PC-3 (cell line): Measurements from ENCODE around the gene C1orf198.

Source experiments
- CTCF ChIP-seq: fragments of 300-600 bp; sonication (generic); conservative IDR thresholded peaks from 2 replicates; pipeline ENCODE4 v1.5.1; 2017; ENCODE audit warnings: antibody characterized with exemption, low read depth, mild to moderate bottlenecking, low read length
- EZH2 ChIP-seq: fragments of 300-600 bp; sonication (generic); IDR thresholded peaks from one replicate; pipeline ENCODE4 v1.6.1; 2017; ENCODE audit warnings: antibody characterized with exemption, mild to moderate bottlenecking, low read length; ENCODE audit not compliant: unreplicated experiment

- TF ChIP-seq CTCF (no peak), EZH2 (no peak)
Measured at GRCh38 chr1:230867903-230868735, at the start of gene C1orf198.
